GM12801 (cell line): ENCODE data around the gene LMF1.

ENCODE experiments used
- TF ChIP-seq, protein P1 (sequence below): IDR thresholded peaks from one replicate; pipeline ENCODE4 v1.5.1; 2011; ENCODE audit warnings: control low read depth; ENCODE audit not compliant: insufficient read length; ENCODE audit errors: extremely low read depth

Gene LMF1

DNA sequence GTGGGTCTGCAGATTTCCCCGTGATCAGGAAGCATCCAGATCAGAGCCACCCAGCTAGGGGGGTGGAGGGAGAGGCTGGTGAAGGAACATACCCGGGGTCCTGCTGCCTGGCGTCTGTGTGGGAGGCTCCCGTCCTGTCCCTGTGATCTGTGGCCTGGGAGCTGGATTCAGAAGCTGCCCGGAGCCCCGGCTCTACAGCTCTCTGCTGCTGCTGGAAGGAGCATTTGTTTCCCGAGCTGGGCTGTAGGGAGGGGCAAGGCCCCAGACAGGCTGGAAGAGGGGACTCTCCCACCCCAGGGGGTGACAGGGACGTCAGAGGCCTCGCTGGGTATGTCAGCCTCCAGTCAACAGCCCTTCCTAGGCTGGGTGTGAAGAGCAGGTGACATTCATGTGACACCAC, 21.0 kb upstream of the LMF1 start:
- TF ChIP-seq, protein P1, sequence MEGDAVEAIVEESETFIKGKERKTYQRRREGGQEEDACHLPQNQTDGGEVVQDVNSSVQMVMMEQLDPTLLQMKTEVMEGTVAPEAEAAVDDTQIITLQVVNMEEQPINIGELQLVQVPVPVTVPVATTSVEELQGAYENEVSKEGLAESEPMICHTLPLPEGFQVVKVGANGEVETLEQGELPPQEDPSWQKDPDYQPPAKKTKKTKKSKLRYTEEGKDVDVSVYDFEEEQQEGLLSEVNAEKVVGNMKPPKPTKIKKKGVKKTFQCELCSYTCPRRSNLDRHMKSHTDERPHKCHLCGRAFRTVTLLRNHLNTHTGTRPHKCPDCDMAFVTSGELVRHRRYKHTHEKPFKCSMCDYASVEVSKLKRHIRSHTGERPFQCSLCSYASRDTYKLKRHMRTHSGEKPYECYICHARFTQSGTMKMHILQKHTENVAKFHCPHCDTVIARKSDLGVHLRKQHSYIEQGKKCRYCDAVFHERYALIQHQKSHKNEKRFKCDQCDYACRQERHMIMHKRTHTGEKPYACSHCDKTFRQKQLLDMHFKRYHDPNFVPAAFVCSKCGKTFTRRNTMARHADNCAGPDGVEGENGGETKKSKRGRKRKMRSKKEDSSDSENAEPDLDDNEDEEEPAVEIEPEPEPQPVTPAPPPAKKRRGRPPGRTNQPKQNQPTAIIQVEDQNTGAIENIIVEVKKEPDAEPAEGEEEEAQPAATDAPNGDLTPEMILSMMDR, result no peak

DNA sequence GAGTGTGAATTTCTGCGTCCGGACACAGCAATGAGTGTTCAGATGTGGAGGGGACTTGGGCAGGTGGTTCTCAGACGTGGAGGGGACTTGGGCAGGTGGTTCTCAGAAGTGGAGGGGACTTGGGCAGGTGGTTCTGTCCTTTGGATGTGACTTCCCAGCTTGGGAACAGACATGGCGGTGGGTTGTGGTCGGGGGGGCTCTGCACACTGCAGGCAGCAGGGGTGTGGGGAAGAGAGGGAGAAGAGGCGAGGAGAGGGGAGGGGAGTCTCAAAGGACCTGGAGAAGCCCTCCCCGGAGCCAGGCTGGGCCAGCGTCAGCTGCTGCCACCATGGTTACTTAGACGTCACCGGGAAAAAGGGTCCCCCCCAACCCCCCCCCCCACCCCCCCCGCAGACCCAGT, 20.6 kb upstream of the LMF1 start:
- TF ChIP-seq, protein P1, result no peak

DNA sequence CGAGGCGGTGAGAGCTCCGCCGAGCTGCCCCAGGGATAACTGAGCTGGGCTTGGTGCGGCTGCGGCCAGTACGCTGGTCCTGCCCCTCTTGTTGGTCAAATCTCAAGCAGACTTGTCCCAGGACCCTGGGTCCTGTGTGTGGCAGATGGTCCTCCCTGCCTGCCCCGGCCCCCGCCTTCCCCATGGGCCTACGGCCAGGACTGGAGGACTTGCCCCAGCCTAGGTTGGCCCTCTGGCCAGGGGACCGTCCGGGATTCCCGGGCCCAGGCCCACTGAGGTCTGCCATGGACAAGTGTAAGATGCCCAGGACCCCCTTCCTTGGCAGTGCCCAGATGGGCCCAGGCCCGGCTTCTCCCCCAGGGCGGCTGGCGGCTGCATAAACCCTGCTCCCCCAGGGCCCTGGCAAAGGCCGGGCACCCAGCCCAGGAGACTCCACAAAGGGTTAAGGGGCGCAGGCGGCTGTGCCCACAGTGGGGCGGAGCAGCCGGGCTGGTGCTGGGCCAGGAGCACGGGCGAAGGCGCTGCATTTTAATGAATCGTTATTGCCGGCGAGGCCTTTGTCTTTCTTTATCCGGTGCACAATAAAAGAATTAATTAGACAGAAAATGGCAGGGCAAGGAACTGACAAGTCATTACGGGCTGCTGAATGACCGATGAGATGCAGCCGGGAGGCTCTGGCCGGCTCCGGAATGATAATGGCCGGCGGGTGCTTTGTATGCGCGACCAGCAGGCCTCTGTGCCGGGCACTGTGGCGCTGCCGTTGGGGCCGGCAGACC, 19.9 kb upstream of the LMF1 start:
- TF ChIP-seq, protein P1, result no peak

DNA sequence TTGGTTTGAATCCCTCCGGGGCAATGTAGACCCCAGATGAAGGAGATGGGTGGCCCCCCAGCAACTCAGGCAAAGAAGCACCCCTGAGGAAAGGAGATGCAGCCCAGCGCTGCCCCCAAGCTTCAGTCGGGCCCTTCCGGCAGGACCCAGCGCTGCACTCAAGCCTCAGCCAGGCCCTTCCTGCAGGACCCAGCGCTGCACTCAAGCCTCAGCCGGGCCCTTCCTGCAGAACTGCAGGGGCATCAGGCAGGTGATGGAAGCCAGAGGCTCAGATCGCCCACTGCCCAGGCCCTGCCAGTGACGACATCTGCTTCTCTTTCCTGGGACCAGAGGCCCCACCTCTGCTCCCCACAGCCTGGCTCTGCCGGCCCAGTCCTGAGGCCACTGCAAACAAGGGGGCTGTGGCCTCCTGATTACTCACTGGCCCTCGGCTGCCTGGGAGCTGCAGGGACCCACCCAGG, 18.6 kb upstream of the LMF1 start:
- TF ChIP-seq, protein P1, result no peak

DNA sequence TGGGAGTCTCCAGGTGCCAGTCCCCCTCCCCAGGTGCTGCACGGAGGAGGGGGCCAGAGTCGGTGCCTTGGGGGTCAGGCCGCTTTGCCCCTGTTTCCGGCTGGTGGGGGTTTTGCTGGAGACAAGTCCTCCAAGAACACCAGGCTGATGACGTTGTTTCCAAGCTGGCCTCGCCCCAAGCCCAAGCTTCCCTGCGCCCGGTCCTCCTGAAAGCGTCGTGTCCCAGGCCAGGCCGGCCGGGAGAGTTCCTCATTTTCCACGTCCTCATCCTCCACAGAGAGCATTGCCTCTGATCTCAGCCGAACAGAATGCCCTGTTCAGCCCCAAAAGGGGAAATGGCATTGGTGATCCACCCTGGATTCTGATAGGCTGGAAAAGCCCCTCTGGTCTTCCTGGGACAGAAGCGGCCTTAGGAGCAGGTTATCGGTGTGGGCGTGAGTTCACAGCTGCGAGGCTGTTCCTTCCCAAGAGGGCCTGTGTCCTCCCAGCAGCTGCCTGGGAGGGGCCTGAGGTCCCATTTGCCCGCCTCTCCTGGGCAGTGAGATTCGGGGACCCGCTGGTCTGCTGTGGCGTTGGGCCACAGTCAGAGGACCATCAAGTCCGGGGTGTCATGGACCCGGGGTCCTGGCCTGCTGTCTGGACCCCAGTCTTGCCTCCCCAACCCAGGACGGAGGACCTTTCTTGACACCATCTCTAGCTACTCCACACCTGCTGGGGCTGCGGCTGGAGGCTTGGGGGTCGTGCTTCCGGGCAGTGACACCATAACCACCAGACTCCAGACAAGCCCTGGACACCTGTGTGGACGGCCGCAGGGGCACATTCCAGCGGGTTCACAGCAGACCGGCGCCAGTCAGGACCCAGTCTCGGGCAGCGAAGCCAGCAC, 17.9 kb upstream of the LMF1 start:
- TF ChIP-seq, protein P1, result no peak

DNA sequence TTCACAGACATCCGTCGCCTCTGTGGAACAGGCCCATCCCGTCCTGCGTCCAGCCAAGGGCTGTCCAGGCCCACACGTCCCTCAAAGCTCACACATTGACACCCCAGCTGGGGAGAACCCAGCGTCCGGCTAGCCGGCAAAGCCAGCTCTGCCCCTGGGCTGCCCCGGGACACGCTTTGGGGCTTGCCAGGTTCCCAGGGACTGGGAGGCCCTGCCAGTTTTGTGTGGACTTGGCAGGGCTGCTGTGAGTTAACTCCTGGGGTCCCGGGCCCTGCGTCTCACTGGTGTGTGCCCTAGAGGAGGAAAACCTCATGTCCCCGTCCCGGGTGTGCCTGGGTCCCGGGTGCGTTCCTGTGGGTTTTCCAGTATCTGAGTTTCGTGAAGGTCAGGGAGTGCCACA, 17.1 kb upstream of the LMF1 start:
- TF ChIP-seq, protein P1, result no peak

DNA sequence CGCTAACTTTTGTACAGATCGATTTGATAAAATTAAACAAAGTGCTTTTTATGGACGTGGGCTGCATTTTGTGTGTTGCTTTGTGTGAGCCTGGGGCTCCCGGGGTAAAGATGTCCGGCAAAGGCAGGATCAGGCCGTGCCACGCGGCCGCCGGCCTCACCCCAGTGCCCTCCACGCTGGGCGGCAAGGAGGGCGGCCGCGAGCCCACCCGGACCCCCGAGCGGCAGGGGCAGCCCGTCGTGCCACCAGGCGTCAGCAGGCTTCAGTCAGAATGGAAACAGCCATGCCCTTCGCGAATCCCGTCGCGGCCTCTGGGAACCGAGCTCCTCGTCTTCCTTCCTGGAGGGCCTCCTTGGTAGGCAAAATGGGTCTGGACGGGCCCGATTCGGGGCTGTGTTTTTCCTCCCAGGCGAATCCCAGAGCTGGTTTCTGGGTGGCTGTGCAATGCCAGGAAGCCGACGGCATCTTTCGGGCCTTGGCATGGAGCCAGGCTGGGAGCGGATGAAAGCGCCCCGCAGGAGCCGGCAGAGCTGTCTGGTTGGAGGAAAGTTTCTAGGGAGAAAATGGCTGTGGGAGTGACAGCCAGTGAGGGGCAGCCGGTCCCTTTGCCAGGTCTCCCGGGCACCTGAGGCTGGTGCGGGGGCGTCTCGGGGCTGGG, 16.3 kb upstream of the LMF1 start:
- TF ChIP-seq, protein P1, result no peak
